IMR-90 (cell line): ENCODE results near the gene ITPR3. TPM values are rescaled to one million over a fixed set of nuclear protein-coding genes. Genes with fewer than 3 reads are reported as not detected.
A peak's percentile ranks its signal among the peaks of the same experiment; 100 is the strongest.

Experiments used
- ATAC-seq: fragments of 200-7000 bp; cut with Tn5 transposase; 2 replicates; pipeline ENCODE4 v1.9.1; 2020; ENCODE audit warnings: low read depth, mild to moderate bottlenecking, moderate library complexity
- BruUV-seq: library from RNA; stranded (reverse); fragments of 400-500 nt; replicated peaks from 2 replicates; lab custom pipeline; 2021; lab: Mats Ljungman, UMichigan
- CTCF ChIA-PET: fragments of 300-600 bp; formaldehyde crosslinking; extraction: SDS; loops from one replicate; lab custom pipeline; 2021; ENCODE audit warnings: antibody characterized with exemption; lab: Yijun Ruan, JAX
- POLR2A ChIA-PET: fragments of 300-600 bp; sonication (Branson Sonifier 250); formaldehyde crosslinking; loops from one replicate; lab custom pipeline; 2022; ENCODE audit warnings: antibody characterized with exemption; ENCODE audit not compliant: unreplicated experiment; lab: Charles Lee
- DNase-seq: peaks from one replicate; pipeline ENCODE4 v3.0.0; 2013
- H2AFZ ChIP-seq: replicated peaks from 2 replicates; pipeline ENCODE3; 2013; ENCODE audit warnings: low read length, mild to moderate bottlenecking; ENCODE audit not compliant: poor library complexity
- H2AK5ac ChIP-seq: 2 replicates; pipeline ENCODE4 v1.6.1; 2013; ENCODE audit warnings: low read depth, low read length, inconsistent platforms
- H2AK9ac ChIP-seq: replicated peaks from 2 replicates; pipeline ENCODE3; 2013; ENCODE audit warnings: mild to moderate bottlenecking, low read depth, low read length, moderate library complexity; ENCODE audit not compliant: poor library complexity
- H2BK120ac ChIP-seq: 2 replicates; pipeline ENCODE4 v1.6.1; 2013; ENCODE audit warnings: low read depth, low read length, inconsistent platforms
- H2BK15ac ChIP-seq: 3 replicates; pipeline ENCODE4 v1.6.1; 2013; ENCODE audit warnings: low read depth, low read length, inconsistent platforms
- H2BK20ac ChIP-seq: 2 replicates; pipeline ENCODE4 v1.6.1; 2013; ENCODE audit warnings: low read depth, mild to moderate bottlenecking, inconsistent platforms, low read length, moderate library complexity
- H2BK5ac ChIP-seq: 2 replicates; pipeline ENCODE4 v1.6.1; 2013; ENCODE audit warnings: mild to moderate bottlenecking, low read depth, low read length, inconsistent platforms; ENCODE audit not compliant: poor library complexity, severe bottlenecking
- H3K14ac ChIP-seq: replicated peaks from 2 replicates; pipeline ENCODE4 v1.6.1; 2013; ENCODE audit warnings: low read depth, low read length, inconsistent platforms
- H3K18ac ChIP-seq: 2 replicates; pipeline ENCODE4 v1.6.1; 2013; ENCODE audit warnings: low read depth, low read length, control low read depth
- H3K23ac ChIP-seq: 2 replicates; pipeline ENCODE4 v1.6.1; 2013; ENCODE audit warnings: low read depth, low read length, inconsistent platforms
- H3K27ac ChIP-seq: 2 replicates; pipeline ENCODE4 v1.5.1; 2013; ENCODE audit warnings: mild to moderate bottlenecking, control low read depth, low read length; ENCODE audit not compliant: insufficient read depth
- H3K27me3 ChIP-seq: 2 replicates; pipeline ENCODE4 v1.6.1; 2013; ENCODE audit warnings: low read length; ENCODE audit not compliant: control insufficient read depth, insufficient read depth
- H3K36me3 ChIP-seq: 2 replicates; pipeline ENCODE4 v1.6.1; 2013; ENCODE audit warnings: low read length, mixed read lengths; ENCODE audit not compliant: control insufficient read depth, insufficient read depth
- H3K4ac ChIP-seq: 2 replicates; pipeline ENCODE4 v1.6.1; 2013; ENCODE audit warnings: low read depth, low read length, inconsistent platforms
- H3K4me1 ChIP-seq: 2 replicates; pipeline ENCODE4 v1.6.1; 2013; ENCODE audit warnings: low read length, mixed read lengths; ENCODE audit not compliant: control insufficient read depth, insufficient read depth
- H3K4me2 ChIP-seq: 2 replicates; pipeline ENCODE4 v1.6.1; 2013; ENCODE audit warnings: low read depth, mild to moderate bottlenecking, control low read depth, low read length, moderate library complexity
- H3K4me3 ChIP-seq: 2 replicates; pipeline ENCODE4 v1.5.1; 2013; ENCODE audit warnings: low read depth, mild to moderate bottlenecking, control low read depth, low read length, moderate library complexity; ENCODE audit not compliant: insufficient read depth
- H3K56ac ChIP-seq: 2 replicates; pipeline ENCODE4 v1.6.1; 2013; ENCODE audit warnings: low read length, inconsistent platforms; ENCODE audit not compliant: insufficient read depth; ENCODE audit errors: extremely low read depth
- H3K79me1 ChIP-seq, 2 experiments: 2 replicates each; pipeline ENCODE4 v1.6.1; 2013; ENCODE audit warnings: low read length in 2 of 2, inconsistent platforms in 1 of 2, low read depth in 1 of 2
- H3K9ac ChIP-seq: 2 replicates; pipeline ENCODE4 v1.6.1; 2013; ENCODE audit warnings: low read depth, low read length, control low read depth
- H3K9me1 ChIP-seq: 2 replicates; pipeline ENCODE4 v1.6.1; 2013; ENCODE audit warnings: low read length, inconsistent platforms; ENCODE audit not compliant: insufficient read depth
- H3K9me3 ChIP-seq: 2 replicates; pipeline ENCODE4 v1.6.1; 2013; ENCODE audit warnings: low read length; ENCODE audit not compliant: control insufficient read depth, insufficient read depth
- H4K20me1 ChIP-seq: 2 replicates; pipeline ENCODE4 v1.6.1; 2013; ENCODE audit warnings: low read length, inconsistent platforms; ENCODE audit not compliant: insufficient read depth
- H4K5ac ChIP-seq: 2 replicates; pipeline ENCODE4 v1.6.1; 2013; ENCODE audit warnings: mild to moderate bottlenecking, low read depth, low read length, control low read depth
- H4K8ac ChIP-seq, 2 experiments: 2 replicates each; pipeline ENCODE4 v1.6.1; 2013; ENCODE audit warnings: low read depth in 2 of 2, low read length in 2 of 2, control low read depth in 1 of 2, inconsistent platforms in 1 of 2
- H4K91ac ChIP-seq: 2 replicates; pipeline ENCODE4 v1.6.1; 2013; ENCODE audit warnings: low read depth, low read length, inconsistent platforms; ENCODE audit not compliant: insufficient read depth
- CHD1 ChIP-seq: IDR thresholded peaks from 2 replicates; pipeline ENCODE4 v1.6.1; 2012; ENCODE audit warnings: low read depth, low read length, improper control_type of control experiment
- FOS ChIP-seq: fragments of 150-350 bp; IDR thresholded peaks from 2 replicates; pipeline ENCODE4 v1.6.1; 2016; ENCODE audit warnings: low read depth, low read length
- MAZ ChIP-seq: IDR thresholded peaks from 2 replicates; pipeline ENCODE4 v1.6.1; 2012; ENCODE audit warnings: low read depth, mild to moderate bottlenecking, low read length, improper control_type of control experiment, moderate library complexity, borderline replicate concordance
- MXI1 ChIP-seq: IDR thresholded peaks from 2 replicates; pipeline ENCODE4 v1.6.1; 2012; ENCODE audit warnings: low read depth, mild to moderate bottlenecking, low read length, moderate library complexity, borderline replicate concordance
- POLR2A ChIP-seq: IDR thresholded peaks from 2 replicates; pipeline ENCODE4 v1.6.1; 2012; ENCODE audit warnings: mild to moderate bottlenecking, low read depth, low read length
- RCOR1 ChIP-seq: IDR thresholded peaks from 2 replicates; pipeline ENCODE4 v1.6.1; 2012; ENCODE audit warnings: mild to moderate bottlenecking, low read length, improper control_type of control experiment; ENCODE audit not compliant: insufficient replicate concordance
- RFX5 ChIP-seq: IDR thresholded peaks from 2 replicates; pipeline ENCODE4 v1.8.0; 2012; ENCODE audit warnings: low read depth, mild to moderate bottlenecking, low read length, moderate library complexity
- SMC3 ChIP-seq: fragments of 150-350 bp; IDR thresholded peaks from 2 replicates; pipeline ENCODE4 v1.6.1; 2016; ENCODE audit warnings: low read depth, mild to moderate bottlenecking, antibody characterized with exemption, low read length, moderate library complexity
- WGBS, 2 experiments: methylation state at CpG; one replicate each; pipeline versions ENCODE4 v1.1.5 to v1.1.7; 2013; ENCODE audit warnings: missing lambda C conversion rate in 2 of 2; ENCODE audit not compliant: insufficient read length in 1 of 2; ENCODE audit errors: extremely low coverage in 2 of 2; 5-methylcytosine and 5-hydroxymethylcytosine counted together
- dilution Hi-C: fragments of 300-500 bp; cut with HindIII; formaldehyde crosslinking; loops from one replicate; pipeline ENCODE4 v1.14.3; 2018; ENCODE audit warnings: low sequenced_read_pairs; ENCODE audit not compliant: unreplicated experiment
- in situ Hi-C: fragments of 300-500 bp; cut with MboI; formaldehyde crosslinking; loops from 3 replicates; pipeline ENCODE4 v1.14.3; 2019; ENCODE audit warnings: low sequenced_read_pairs, inconsistent platforms, mixed read lengths
- intact Hi-C: fragments of 100-400 bp; cut with micrococcal nuclease; formaldehyde crosslinking; loops from 2 replicates; pipeline ENCODE4 v1.10.0; 2022
- polyA plus RNA-seq, 3 experiments: library from polyadenylated mRNA; depleted of rRNA; stranded (reverse); fragments of >200 nt; gene quantifications; 2 replicates each; pipeline ENCODE4 v1.2.3, GENCODE V29; 2012; ENCODE audit warnings: low replicate concordance in 1 of 3
- total RNA-seq: library from RNA; depleted of rRNA; stranded (reverse); fragments of >200 nt; gene quantifications from 2 replicates; pipeline ENCODE4 v1.2.3, GENCODE V29; 2012
- TF ChIP-seq, protein P1 (sequence below): conservative IDR thresholded peaks from 2 replicates; pipeline ENCODE4 v1.5.1; 2012; ENCODE audit warnings: mild to moderate bottlenecking, low read depth, low read length, improper control_type of control experiment

ITPR3 gene
- total and polyA plus RNA-seq, 2 of the 4 experiments (the other 2 are of a cell fraction) = 1.6 to 3.7 TPM

DNA sequence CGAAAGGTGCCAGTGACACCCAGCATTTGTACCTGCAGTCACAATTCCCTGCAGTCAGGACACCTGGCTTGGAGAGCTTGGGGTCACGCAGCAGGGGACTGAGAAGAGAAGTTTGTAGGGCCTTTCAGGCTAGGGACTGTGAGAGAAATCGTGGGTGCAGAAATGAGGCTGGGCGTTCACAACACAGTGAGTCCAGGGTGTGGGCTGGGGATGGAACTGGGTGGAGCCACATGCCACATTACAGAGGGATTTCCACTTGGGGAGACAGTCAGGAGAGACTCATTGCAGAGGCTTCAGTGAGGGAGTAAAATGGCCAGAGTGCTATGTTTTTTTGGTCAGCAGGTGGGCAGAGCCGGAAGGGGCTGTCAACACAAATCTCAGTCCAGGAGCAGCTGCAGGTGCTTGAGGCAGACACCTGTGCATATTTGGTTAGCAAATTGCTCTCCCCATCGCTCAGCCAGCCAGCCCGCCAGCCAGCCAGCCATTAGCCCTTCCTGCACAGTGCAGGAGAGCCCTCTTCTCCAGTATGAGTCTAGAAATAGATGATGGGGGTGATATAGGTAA is 7.4 kb downstream of the ITPR3 start:
- no peak overlapping the region for H4K5ac ChIP-seq
- 0 out of 2 replicates have a peak, but pooled peaks cover 3% of the 10 kb centered on the region for H3K4me1 ChIP-seq
- H3K56ac ChIP-seq = no peak overlapping the region
- intact Hi-C loops (no loop called here), in situ Hi-C loops (no loop called here), dilution Hi-C loops (no loop called here)
- H3K4me3 ChIP-seq = no peak overlapping the region
- ATAC-seq (no peak), DNase-seq (no peak)
- BruUV-seq = no TSS peak
- H4K8ac ChIP-seq = no peak overlapping the region
- H2BK20ac ChIP-seq = no peak overlapping the region
- no peaks in the 10 kb centered on the region for H3K27me3 ChIP-seq
- no peak overlapping the region for H3K18ac ChIP-seq
- H3K79me1 ChIP-seq = peaks cover 0 to 11% of the 10 kb centered on the region in 2 experiments; a peak in 1 of 4 replicates
- no peak overlapping the region for H2BK120ac ChIP-seq
- H4K20me1 ChIP-seq = no peaks in the 10 kb centered on the region
- peaks cover 12% of the 10 kb centered on the region for H3K9me1 ChIP-seq
- no peak overlapping the region for H3K27ac ChIP-seq
- H3K23ac ChIP-seq = no peak overlapping the region
- CTCF ChIA-PET = interaction anchor here (0.6 kb wide), 2 partner anchors 21 to 146 kb away, joined by 3 to 5 read pairs; no protein-coding TSS in a partner anchor
- no peak overlapping the region for H2BK5ac ChIP-seq
- H3K9me3 ChIP-seq = no peaks in the 10 kb centered on the region
- no peak for TF ChIP-seq FOS
- no peak for TF ChIP-seq RCOR1
- TF ChIP-seq MAZ = no peak
- TF ChIP-seq POLR2A = no peak
- TF ChIP-seq CHD1 = no peak
- TF ChIP-seq, protein P1, sequence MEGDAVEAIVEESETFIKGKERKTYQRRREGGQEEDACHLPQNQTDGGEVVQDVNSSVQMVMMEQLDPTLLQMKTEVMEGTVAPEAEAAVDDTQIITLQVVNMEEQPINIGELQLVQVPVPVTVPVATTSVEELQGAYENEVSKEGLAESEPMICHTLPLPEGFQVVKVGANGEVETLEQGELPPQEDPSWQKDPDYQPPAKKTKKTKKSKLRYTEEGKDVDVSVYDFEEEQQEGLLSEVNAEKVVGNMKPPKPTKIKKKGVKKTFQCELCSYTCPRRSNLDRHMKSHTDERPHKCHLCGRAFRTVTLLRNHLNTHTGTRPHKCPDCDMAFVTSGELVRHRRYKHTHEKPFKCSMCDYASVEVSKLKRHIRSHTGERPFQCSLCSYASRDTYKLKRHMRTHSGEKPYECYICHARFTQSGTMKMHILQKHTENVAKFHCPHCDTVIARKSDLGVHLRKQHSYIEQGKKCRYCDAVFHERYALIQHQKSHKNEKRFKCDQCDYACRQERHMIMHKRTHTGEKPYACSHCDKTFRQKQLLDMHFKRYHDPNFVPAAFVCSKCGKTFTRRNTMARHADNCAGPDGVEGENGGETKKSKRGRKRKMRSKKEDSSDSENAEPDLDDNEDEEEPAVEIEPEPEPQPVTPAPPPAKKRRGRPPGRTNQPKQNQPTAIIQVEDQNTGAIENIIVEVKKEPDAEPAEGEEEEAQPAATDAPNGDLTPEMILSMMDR = no peak
- TF ChIP-seq SMC3 = no peak
- TF ChIP-seq RFX5 = no peak
- no peak for TF ChIP-seq MXI1
- no peak overlapping the region for H3K9ac ChIP-seq
- no peak overlapping the region for H2BK15ac ChIP-seq
- peak overlapping the region; percentile 6 for H2AK9ac ChIP-seq
- POLR2A ChIA-PET = no interaction called here
- WGBS, 2 experiments = 100% methylated on average over 1 of the region's 7 CpGs; no CpG with 5 or more reads in 1 of the 2 experiments
- no peaks in the 10 kb centered on the region for H3K36me3 ChIP-seq
- H3K4ac ChIP-seq = no peak overlapping the region
- no peak overlapping the region for H3K4me2 ChIP-seq
- no peak overlapping the region for H2AK5ac ChIP-seq
- H4K91ac ChIP-seq = no peak overlapping the region; the same call in 1 of the 2 replicates
- no peak overlapping the region for H2AFZ ChIP-seq
- no peak overlapping the region for H3K14ac ChIP-seq
